Vein endothelial cell (primary cell): ENCODE data around the gene ZDHHC12. TPM values are rescaled to one million over a fixed set of nuclear protein-coding genes. Genes with fewer than 3 reads are reported as not detected.

Experiments used
- small RNA-seq: library from RNA; depleted of rRNA; stranded (forward); fragments of <200 nt; gene quantifications from one replicate; pipeline ENCODE3, GENCODE V24; 2012
- total RNA-seq: library from RNA; depleted of rRNA; stranded (reverse); fragments of >200 nt; gene quantifications from 2 replicates; pipeline ENCODE4 v1.2.3, GENCODE V29; 2012

ZDHHC12 gene
- total RNA-seq: 39.0 and 46.1 TPM in 2 replicates

GRCh38 chr9:128723866-128724743, at the start of gene ZDHHC12:
Gene ZDHHC12 (minus strand): TSS chr9:128724127. CDS start chr9:128724093, 34 bp downstream.

GRCh38 chr9:128771745-128772519, 48.0 kb upstream of the ZDHHC12 start, which contains the start of gene ZER1:
Gene ZER1 (minus strand): TSS chr9:128771927. CDS start chr9:128755565, 16,362 bp downstream.

GRCh38 chr9:128702445-128702948, 21.4 kb downstream of the ZDHHC12 start, which contains the start of gene PKN3:
Gene PKN3 (plus strand): TSS chr9:128702503. CDS start chr9:128702916, 413 bp downstream.

GRCh38 chr9:128688501-128689292, 35.2 kb downstream of the ZDHHC12 start, which contains the start of gene SET:
Gene SET (plus strand): TSS chr9:128689222. CDS start chr9:128689583, 361 bp downstream.

Small RNA genes lying within 50 kb of the gene (small RNA-seq; reads per million reads assigned to genes)
- gene RF00017: not detected
- not detected for gene RN7SL560P

Other genes starting within 250 kb of the ZDHHC12 start
- gene GLE1, start 219.4 kb downstream of the ZDHHC12 start, total RNA-seq: 17.6 and 22.4 TPM in 2 replicates
- 470 and 484 TPM in 2 replicates for gene SPTAN1, start 171.5 kb downstream of the ZDHHC12 start, total RNA-seq
- gene DYNC2I2, start 67.3 kb downstream of the ZDHHC12 start, total RNA-seq: 61.0 and 62.1 TPM in 2 replicates
- gene SET, start 34.9 kb downstream of the ZDHHC12 start, total RNA-seq: 371 and 506 TPM in 2 replicates
- gene PKN3, start 21.6 kb downstream of the ZDHHC12 start, total RNA-seq: 17.2 and 25.5 TPM in 2 replicates
- gene ZER1, start 47.8 kb upstream of the ZDHHC12 start, total RNA-seq: 14.0 and 23.2 TPM in 2 replicates
- gene TBC1D13, start 63.1 kb upstream of the ZDHHC12 start, total RNA-seq: 29.1 and 33.4 TPM in 2 replicates
- gene ENDOG, start 94.4 kb upstream of the ZDHHC12 start, total RNA-seq: 19.8 and 23.5 TPM in 2 replicates
- gene SPOUT1, start 105.7 kb upstream of the ZDHHC12 start, total RNA-seq: 21.6 and 22.0 TPM in 2 replicates
- gene KYAT1, start 157.8 kb upstream of the ZDHHC12 start, total RNA-seq: 5.7 and 9.5 TPM in 2 replicates
- 149 and 154 TPM in 2 replicates for gene LRRC8A, start 158.0 kb upstream of the ZDHHC12 start, total RNA-seq
- gene PHYHD1, start 196.9 kb upstream of the ZDHHC12 start, total RNA-seq: 0.19 and 1.3 TPM in 2 replicates
- 32.4 and 35.6 TPM in 2 replicates for gene DOLK, start 223.5 kb upstream of the ZDHHC12 start, total RNA-seq
- gene NUP188, start 223.6 kb upstream of the ZDHHC12 start, total RNA-seq: 54.9 and 64.4 TPM in 2 replicates